NCI-H1417 (cell line): ENCODE measurements around the gene SELENOM.

ENCODE experiments used
- DNase-seq, 3 experiments: peaks; one replicate each; lab custom pipeline; 2025; lab: John Stamatoyannopoulos, UW

The SELENOM gene

DNA sequence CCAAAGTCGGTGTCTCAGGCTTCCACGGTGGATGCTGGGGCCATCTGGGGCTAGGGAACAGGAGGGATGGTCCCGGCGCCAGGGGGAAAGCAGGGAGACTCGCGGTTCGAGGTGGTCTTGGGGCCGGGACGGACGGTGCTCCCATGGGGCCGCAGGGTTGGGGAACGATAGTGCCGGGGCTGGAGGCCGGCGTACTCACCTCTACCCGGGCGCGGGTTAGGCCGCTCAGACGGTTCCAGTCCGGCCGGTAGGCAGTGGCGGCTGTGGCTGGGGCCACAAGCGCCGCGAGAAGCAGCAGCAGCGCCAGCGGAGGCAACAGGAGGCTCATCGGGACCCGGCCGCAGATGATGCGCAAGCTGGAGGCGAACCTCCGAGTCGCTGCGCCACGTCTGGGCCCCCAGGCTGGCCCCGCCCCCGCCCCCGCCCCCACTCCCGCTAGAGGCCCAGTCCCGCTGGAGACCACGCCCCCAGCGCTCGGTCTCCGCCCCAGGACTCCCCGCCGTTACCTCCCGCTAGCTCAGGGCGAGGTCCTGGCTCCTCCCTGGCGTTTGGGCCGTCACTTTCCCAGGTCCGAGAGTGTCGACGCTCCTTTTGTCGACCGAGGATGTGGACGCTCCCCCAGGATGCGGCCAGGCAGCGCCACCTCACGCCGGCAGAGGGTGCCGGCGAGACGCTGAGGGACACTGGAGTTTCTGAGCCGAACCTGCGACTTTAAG is at the start of gene SELENOM:
TSS of gene SELENOM (minus strand) at position 391 of the 716 bp plus-strand sequence. CDS start at position 328, 63 bp downstream.
- peak; percentile 39 to 85 (median 56) for DNase-seq

DNA sequence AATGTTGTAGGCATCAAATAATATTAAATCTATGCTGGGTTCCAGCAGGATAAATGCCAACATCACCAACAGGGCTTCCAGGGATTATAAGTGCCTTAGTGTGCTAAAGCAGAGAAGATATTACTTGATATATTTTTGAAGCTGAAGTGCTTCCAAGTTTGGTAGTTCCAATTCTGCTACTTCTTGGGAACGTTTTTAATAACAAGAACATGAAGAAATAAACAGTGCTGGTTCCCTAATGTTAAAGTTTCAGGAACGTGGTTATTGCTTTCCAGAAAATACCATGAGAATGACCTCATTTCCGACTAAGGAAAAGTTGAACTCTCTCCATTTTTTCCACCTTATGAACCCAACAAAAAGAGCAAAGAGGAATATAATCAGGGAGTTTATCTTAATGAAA is 48.1 kb upstream of the SELENOM start:
- DNase-seq: no peak

DNA sequence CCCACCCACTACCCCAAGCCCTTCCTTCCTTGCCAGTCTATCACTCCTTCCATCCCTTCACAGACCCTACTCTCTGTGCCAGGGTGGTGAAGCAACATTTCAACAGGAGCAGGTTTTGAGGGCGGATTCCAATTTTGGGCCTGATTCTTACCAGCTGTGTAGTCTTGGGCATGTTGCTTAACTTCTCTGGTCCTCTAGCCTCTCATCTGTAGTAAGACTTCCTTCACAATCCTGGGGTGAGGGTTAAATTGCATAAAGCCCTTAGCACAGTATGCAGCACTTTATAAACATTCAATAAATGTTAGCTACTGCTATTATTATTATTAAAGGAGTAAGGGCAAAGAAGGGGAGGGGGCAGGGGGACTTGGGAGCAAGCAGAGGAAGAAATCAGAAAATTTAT is 47.6 kb upstream of the SELENOM start:
- DNase-seq: no peak

- no peak for DNase-seq
These were observed 46.0 kb upstream of the SELENOM start for GRCh38 chr22:31153357-31153756.

DNA sequence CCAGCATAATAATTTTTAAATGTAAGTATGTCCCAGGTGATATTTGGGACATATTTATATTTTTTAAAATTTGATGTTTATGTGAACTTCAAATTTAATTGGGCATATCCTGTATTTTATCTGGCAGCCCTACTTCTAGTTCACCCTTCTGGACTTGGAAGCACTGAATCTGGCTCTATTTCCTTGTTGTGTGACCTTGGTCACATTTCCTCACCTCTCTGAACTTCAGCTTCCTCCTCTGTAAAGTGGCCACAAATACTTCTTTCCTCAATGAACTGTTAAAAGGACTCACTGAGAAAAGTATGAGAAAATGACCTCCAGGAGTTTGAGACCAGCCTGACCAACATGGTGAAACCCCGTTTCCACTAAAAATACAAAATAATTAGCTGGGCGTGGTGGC is 44.5 kb upstream of the SELENOM start:
- DNase-seq: no peak

DNA sequence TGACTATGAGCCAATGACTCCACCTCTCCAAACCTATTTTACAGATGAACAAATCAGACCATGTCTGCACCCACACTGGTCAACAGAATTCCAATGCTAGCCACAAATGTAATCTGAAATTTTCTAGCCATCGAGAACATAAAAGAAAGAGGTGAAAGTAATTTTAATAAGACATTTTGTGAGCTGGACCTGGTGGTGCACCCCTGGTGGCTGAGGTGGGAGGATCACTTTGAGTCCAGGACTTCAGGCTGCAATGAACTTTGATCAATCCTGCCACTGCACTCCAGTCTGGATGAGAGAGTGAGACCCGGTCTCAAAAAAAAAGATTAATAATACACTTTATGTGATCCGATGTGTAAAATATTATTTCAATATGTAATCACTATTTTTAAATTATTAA is 43.2 kb upstream of the SELENOM start:
- DNase-seq: no peak

DNA sequence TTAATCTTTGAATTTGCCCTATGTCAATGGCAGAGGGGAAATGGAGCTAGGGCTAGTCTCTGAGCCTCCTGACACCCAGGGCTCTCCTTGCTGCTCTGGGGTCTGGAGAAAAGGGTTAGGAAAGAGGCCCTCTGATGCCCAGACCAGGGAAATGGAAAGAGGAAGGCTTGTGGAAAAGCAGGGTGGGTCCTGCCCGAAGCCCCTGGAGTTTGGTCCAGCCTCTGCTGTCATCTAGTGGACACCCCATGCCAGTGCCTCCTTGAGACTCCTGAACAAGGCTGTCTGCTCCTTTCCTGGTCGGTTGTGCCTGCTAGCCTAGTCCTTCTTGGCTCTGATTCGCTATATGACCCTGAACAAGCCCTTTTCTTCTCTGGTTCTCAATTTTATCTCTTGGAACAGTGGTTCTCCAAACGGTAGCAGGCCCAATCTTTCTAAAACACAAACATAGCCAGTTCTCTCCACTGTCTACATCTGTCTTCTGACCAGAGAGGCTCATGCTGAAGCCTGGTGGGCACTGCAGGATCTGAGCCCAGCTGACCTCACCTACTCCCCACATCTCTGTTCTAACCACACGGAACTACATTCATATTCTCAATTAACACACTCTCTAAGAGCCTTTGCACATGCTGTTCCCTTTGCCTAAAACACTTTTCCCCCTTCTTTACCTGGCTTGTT is 41.7 kb upstream of the SELENOM start:
- peak; percentile 39 to 71 (median 47) for DNase-seq

GRCh38 chr22:31148488-31148887 is 41.1 kb upstream of the SELENOM start:
- no peak for DNase-seq

GRCh38 chr22:31144223-31144622 is 36.9 kb upstream of the SELENOM start:
- DNase-seq: no peak

GRCh38 chr22:31143537-31143936 is 36.2 kb upstream of the SELENOM start:
- DNase-seq: no peak

- no peak for DNase-seq
These were observed 35.7 kb upstream of the SELENOM start for GRCh38 chr22:31143038-31143437.

DNA sequence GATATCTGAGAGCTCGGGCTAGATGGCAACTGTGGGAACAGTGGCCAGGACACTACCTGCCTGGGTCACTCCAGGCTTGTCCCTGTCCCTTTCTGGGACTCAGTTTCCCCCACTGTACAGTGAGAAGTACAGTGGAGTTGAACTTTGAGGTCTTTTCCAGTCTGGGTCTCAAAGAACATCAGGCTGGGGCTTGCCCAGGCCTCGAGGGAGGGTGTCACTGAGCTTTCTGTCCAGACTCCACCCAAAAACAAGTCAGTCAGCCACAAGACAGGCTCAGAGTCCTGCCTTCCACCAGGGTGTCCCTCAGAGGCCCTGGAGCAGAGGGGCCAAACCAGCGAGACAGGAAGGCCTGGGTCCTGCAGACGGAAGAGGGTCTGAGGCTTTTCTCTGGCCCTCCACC is 34.9 kb upstream of the SELENOM start:
- no peak for DNase-seq

DNA sequence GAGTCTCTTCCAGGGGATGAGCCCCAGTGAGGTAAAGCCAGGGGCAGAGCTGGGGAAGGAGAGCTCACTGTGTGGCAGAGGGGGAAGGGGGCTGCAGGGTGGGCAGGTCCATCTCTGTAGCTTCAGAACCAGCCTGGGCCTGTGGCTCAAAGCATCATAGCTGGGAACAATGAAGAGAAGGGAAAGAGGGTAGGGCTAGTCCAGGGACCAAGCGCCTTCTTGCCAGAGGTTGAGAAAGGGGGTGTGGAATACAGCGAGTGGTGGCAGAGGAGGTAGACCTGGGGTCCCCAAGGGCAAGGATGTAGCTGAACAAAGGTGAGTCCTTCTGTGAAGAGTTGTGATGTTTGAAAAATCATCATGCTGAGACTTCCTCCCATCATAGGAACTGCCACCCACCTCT is 34.2 kb upstream of the SELENOM start:
- no peak for DNase-seq

- DNase-seq: no peak
These were observed 33.4 kb upstream of the SELENOM start for GRCh38 chr22:31140746-31141145.

DNA sequence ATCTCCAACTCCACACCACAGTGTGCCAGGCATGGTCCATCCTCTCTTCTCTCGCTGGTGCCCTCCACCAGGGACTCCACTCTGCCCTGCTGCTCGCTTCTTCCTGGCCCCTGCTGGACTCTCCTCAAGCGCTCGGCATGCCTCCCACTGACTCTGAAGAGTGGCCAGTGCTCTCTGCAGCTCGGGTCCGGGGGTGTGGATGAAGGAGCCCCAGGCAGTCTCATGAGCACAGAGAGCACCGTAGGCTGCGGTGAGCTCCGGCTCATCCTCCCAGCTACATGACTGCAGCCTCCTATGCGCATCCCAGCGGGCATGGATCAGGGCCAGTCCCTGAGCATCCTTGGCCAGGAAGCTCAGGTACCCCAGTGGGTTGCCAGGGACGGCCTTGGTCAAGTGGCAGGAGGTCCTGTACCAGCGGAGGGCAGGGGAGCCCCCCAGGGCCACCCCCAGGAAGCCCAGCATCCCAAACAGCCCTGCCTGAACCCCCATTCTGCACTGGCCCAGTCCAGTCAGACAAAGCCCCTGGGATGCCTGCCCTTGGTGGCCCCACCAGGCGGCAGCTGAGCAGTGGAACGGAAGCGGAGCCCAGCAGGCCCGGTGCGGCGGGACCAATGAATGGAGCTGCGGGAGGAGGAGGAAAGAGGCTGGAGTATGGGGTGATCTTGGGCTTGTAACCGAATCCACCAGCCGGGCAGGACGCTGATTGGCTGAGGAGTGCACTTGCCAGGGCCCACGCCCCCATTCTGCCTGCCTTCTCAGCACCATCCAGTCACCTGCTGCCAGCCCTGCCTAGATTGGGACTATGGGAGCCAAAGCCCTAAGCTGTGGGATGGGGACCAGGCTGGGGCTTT is 32.7 kb upstream of the SELENOM start, which contains the start of gene PLA2G3:
TSS of gene PLA2G3 (minus strand) at position 643 of the 851 bp plus-strand sequence. CDS start at position 489, 154 bp downstream.
- DNase-seq: peak; percentile 30 to 65 (median 60)

DNA sequence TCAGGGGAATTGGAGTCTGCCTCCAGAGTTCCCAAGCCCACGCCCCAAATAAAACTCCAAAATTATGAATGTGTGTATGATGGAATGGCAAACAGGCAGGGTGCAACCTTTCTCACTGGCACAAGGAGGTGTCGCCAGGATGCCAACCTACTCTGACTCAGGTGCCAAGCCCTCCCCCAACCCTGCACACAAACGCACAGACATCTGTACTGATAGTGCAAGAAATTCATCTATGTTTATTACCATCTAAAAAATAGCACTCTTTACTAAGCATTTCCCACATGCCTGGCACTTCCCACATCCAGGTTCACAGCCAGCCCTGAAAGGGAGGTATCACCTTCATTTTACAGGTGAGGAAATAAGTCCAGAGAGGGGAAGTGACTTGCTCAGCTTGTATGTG is 31.7 kb upstream of the SELENOM start:
- DNase-seq: no peak

GRCh38 chr22:31138126-31138525 is 30.8 kb upstream of the SELENOM start:
- DNase-seq: no peak

DNA sequence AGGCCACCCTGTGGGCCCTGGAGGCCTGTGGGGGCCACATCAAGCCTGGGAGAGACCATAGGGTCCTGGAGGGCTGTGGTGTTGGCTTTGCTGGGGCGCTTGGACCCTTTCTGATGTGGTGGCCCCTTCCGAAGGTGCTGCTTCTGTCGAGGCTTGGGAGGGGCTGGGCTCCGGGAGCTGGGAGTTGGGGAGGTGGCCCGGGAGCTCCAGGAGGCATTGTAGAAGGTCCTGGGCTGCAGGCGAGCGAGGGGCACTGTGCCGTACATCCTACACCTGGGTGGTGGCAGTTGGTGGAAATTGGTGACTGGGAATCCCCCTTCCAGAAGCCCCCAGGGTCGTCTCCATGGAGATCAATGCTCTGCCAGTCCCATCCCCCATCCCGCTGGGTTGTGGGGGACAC is 30.4 kb upstream of the SELENOM start:
- DNase-seq: no peak

GRCh38 chr22:31136711-31137110 is 29.3 kb upstream of the SELENOM start:
- no peak for DNase-seq

DNA sequence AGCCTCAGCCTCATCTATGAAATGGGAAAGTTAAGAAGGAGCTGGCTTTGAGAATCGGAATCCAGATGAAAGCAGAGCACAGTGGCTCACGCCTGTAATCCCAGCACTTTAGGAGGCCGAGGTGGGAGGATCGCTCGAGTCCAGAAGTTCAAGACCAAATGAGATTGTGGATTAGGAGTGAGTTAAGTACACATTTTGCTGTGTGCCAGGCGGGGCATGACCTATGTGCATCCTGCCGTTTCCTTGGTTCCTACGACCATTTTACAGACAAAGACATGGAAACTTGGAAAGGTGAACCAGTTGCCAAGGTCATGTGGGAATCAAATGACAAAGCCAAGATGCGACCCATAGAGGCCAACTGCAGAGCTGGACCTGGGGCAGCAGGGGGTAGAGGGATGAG is 28.8 kb upstream of the SELENOM start:
- no peak for DNase-seq

DNA sequence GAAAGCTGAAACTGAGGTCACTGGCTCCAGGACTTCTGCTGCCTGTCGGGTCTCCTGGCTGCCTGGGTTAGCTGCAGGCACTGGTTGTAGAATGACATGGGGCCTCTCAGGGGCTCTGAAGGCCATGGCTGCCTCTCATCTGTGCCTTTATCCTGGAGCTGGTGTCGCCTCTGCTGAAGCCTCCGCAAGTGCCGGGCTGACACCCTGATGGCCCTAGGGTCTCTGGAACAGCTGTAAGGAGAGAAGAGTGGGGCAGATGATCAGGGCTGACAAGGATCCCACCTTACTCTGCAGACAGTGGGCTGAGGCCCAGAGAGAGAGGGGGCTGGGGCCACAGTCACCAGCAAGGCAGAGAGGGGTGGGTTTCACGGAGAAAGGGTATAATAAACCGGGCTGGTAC is 28.3 kb upstream of the SELENOM start:
- DNase-seq: no peak

DNA sequence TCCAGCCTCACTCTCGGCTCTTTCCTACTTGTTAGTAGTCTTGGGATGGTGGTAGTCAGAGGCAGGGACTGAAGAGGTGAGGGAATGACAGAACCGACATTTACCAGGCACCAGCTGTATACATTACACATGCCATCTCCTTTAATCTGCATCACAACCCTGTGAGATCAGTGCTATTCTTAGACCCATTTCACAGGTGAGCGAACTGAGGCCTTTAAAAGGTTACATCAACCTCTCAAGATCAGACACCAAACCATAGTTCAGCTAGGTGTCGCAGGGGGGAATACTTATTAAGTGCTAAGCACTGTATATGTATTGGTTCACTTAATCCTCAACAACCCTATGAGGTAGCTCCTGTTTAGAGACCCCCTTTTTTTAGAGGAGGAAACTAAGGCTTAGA is 27.3 kb upstream of the SELENOM start:
- no peak for DNase-seq

- no peak for DNase-seq
These were observed 26.5 kb upstream of the SELENOM start for GRCh38 chr22:31133911-31134310.
